GM19238 (cell line): Measurements from ENCODE around the gene PRR5.
"Not testable (repeated sequence)": the region's sequence is repeated elsewhere in the genome, so short reads cannot be mapped to it uniquely, and the experiment has no call there.

ENCODE experiments used
- DNase-seq: peaks from one replicate; pipeline ENCODE4 v3.0.0; 2011; ENCODE audit warnings: low spot score; ENCODE audit not compliant: insufficient read length

PRR5 gene

DNA sequence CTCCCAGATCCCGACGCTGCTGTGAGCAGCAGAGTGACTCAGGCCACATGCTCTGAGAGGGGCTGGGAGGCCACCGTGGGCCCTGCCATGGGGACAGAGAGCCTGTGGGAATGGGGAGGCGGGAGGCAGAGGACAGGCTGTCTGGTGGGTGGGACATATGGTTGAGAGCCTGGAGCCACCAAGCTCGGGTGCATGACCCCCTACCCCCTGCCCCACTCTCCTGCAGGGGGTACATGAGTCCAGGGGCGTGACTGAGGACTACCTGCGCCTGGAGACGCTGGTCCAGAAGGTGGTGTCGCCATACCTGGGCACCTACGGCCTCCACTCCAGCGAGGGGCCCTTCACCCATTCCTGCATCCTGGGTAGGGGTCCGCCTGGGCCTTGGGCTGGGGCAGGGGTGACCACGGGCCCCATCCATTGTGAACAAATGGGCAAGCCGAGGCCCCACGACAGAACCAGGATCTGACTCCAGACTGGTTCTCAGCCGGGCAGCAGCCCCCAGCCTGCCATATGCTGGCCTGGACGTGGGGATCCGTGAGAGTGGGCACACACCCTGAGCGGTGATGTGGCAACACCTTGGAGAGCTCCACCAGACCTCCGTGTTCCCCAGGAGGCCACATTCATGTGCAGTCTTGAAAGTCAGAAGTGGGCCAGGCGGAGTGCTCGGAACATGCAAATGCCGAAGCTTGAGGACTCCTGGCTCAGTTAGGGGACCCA is 33.0 kb downstream of the PRR5 start:
- DNase-seq, result no peak

- peak; percentile 77 for DNase-seq
Observed at GRCh38 chr22:44735518-44736428, 33.8 kb downstream of the PRR5 start.

- no peak for DNase-seq
Observed at GRCh38 chr22:44736581-44737405, 34.8 kb downstream of the PRR5 start.

DNA sequence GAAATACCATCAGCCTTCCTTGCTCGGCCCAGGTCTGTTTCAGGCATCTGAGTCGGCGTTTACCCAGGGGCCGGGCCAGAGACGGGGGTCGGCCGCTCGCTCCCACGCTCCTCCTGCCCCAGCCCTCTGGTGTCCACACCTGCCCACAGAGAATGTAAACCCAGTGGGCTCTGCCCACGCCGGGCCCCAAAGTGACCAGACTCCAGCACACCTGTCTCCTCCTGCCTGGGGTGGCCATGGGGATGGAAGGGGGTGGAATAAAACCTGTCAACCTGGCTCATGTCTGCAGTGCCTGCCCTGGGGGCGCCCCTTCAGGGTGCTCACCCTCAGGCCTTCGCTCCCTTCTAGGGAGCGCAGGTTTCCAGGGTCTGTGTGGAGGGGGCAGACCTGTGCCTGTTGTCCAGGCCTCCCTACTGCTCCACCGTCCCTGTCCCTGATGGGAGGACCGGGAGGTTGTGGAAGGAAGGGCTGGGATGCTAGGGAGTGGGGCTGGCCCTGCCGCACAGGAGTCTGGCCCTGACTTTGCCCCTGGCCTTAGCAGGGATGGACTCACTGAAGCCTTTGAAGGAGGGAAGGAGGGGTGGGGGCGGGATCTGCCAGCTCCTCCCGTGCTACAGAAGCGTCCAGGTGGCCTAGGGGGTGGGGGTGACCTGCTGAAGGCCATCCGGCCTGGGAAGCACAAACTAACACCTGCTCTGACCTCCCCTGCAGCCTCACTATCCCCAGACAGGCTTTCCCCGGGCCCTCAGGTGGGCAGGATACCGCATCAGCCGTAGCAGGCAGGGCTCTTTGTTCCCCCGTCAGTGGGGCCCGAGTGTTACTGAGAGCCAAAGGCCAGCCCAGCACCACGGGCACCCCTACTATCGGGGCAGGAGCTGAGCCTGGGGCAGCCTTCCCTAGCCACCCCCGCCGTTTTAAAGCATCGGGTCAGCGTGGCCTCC is 35.7 kb downstream of the PRR5 start:
- DNase-seq, result no peak

DNA sequence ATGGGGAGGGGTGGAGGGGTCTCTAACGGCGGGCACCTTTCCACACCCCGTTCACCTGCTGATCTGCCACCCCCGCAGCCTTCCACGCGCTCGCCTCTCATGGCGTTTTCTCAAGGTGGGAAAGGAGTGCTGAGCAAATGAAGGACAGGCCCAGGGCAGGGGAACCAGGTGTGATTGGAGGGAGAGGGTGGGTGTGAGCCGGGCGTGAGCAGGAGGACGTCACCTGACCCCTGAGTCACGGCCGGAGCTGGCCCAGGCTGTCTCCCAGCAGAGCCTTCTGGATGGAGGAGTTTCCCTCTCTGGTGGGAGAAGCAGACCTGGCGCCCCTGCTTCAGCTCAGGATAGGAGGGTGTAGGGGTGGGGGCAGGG is 36.3 kb downstream of the PRR5 start:
- DNase-seq, result no peak

- no peak for DNase-seq
Observed at GRCh38 chr22:44739024-44739423, 37.0 kb downstream of the PRR5 start.

DNA sequence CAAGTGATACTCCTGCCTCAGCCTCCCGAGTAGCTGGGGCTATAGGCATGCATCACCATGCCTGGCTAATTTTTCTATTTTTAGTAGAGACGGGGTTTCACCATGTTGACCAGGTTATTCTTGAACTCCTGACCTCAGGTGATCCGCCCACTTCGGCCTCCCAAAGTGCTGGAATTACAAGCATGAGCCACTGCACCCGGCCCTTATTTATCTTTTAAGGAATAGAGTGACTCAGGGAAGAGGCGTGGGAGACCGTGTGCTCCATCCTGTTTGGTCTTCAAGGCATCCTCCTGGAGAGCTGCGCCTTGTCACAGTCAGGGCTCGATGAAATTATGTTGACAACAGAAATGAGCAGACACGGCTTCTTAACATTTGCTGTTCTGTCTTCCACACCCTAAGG is 37.7 kb downstream of the PRR5 start:
- not testable (repeated sequence) for DNase-seq

DNA sequence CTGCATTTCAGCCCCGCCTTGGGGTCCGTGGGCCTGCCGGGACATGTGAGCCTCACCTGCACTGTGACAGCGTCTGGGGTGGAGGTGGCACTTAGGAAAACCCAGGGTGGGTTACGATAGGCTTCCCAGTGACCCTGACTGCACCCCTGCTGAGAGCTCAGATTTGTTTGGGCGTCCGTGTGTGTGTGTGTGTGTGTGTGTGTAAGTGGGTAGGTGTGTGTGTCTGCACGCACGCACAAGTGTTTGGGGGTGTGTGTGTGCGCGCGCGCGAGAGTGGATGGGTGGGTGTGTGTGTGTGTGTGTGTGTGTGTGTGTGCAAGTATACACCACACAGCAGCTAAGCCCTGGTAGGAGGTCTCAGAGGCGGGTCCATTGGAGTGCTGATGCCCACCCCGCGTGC is 38.3 kb downstream of the PRR5 start:
- no peak for DNase-seq

DNA sequence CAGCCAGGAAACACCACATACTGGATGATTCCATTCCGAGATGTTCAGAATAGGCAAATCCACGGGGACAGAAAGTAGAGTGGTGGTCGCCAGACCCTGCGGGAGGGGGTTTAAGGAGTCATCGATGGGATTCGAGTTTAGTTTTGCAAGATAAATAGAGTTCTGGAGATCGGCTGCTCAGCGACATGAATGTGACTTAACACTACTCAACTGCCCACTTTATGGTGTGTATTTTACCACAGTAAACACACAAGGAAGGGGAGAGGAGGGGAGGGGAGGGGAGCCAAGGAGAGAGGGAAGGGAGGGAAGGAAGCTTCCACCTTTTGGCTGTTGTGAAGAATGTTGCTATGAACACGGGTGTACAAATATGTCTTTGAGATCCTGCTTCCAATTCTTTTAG is 39.9 kb downstream of the PRR5 start:
- no peak for DNase-seq

DNA sequence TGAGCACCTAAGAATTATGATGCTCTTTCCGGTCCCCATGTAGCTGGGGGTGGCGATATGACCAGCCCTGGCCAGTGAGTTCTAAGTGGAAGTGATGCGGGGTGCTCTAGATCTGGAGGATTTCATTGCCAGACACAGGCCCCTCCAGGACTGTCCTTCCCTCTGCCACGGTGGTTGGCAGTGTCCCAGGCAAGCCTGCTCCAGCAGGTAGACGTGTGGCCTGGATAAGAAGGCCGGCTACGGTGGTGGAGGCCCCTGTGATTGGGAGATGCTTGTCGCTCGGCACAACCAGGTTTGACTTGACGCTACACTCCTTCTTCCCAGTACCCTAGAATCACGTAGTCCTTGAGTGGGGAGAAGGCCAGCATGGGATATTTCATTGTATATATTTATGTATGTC is 41.2 kb downstream of the PRR5 start:
- no peak for DNase-seq

GRCh38 chr22:44743804-44744211 is 41.8 kb downstream of the PRR5 start:
- no peak for DNase-seq

DNA sequence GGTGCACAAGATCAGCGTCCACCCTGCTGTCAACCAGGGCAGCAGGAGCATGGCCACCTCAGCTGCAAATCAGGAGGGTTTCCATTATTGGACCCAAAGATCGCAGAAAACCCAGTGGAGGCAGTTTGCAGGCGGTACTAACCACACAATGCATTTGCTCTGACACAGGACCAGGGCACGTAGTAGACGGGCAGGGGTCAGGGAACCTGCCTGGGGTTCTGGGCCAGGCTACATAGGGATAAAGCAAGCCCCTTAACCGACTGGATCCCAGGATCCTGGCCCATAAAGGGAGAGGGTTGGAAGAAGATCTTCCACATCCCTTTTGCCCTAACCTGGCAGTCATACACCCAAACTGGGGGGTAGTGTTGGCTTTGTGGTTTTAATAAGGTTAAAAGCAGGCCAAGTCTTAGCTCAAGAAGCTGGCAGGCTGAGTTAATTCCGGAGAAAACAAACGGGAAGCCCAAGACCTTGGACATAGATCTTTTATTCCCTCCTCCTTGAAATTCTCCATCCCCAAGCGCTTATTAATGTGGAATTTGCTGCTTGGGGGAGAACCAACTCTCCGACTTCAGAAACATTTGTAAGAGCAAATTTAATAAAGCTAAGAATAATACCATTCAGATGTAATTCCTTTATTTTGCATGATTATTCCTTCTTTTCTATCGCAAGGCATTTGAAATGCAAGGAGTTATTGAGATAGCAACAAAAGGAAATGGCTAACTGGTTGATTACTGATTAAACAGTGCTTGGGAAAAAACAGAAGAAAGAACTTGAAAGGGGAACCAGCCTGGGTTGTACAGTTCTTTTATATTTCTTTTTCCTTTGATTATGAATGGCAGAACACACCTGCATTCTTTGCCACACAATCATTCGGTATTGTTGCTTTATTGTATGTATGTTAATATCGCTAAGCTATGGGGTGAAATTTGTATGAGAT is 44.1 kb downstream of the PRR5 start:
- DNase-seq, result no peak

DNA sequence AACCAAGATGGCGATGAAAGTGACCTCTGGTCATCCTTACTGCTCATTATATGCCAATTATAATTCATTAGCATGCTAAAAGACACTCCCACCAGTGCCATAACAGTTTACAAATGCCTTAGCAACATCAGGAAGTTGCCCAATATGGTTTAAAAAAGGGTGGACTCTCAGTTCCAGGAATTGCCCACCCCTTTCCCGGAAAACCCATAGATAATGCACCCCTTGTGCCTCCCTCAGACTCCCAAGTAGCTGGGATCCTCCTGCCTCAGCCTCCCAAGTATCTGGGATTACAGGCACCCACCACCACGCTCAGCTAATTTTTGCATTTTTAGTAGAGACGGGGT is 45.8 kb downstream of the PRR5 start:
- not testable (repeated sequence) for DNase-seq

GRCh38 chr22:44748524-44748923 is 46.5 kb downstream of the PRR5 start:
- no peak for DNase-seq

DNA sequence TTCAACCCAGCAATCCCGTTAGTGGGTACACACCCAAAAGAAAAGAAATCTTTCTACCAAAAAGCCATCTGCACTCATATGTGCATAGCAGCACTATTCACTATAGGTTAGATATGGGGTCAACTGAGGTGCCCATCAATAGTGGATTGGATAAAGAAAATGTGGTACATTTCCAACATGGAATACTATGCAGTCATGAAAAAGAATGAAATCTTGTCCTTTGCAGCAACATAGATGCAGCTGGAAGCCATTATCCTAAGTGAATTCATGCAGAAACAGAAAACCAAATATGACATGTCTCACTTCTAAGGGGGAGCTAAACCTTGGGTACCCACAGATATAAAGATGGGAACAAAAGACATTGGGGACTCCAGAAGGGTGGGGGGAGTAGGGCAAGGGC is 48.5 kb downstream of the PRR5 start:
- DNase-seq, result no peak

DNA sequence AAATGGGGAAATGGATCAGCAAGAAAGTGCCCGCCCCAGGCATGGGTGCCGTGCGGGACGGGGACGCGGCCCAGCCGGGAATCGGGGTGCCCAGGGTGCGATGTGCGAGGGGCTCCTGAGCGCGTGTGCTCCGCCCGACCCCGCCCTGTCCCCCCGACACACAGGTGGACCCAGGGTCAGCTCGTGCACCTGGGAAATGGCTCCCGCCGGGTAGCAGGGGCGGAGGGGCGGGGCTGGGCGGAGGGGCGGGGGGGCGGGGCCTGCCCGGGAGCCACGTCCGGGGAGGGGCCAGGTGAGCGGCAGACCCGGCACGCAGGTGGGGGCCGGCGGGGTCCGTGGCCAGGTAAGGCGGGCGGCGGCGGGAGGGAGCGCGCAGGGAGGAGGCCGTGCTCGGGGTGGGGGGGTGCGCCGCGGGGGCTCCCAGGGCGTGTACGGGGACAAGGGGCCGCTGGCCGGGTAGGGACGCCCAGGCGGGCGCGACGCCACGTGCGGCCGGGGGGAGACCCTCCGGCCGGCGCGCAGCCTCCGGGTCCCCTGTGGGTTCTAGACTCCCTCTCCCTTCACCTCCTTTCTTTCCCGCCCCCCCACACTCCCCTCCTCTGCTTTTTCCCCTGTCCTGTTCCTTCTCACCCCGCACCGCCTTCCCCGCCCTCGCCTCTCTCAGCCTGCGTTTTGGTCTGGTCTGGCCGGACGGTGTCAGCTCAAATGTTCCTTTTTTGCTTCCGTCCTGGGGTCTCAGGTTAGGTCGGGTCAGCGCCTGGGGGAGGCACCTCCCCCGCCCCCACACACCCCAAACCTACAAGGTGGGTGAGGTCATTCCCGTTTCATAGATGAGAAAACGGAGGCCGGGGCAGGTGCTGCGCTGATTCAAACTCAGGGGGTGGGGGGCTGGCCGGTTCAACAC is 50.5 kb downstream of the PRR5 start, which contains the start of gene ARHGAP8:
Gene ARHGAP8 (plus strand): TSS at position 291 of the 904 bp plus-strand sequence. CDS start 33,953 bp downstream, outside the sequence.
- DNase-seq, result no peak

DNA sequence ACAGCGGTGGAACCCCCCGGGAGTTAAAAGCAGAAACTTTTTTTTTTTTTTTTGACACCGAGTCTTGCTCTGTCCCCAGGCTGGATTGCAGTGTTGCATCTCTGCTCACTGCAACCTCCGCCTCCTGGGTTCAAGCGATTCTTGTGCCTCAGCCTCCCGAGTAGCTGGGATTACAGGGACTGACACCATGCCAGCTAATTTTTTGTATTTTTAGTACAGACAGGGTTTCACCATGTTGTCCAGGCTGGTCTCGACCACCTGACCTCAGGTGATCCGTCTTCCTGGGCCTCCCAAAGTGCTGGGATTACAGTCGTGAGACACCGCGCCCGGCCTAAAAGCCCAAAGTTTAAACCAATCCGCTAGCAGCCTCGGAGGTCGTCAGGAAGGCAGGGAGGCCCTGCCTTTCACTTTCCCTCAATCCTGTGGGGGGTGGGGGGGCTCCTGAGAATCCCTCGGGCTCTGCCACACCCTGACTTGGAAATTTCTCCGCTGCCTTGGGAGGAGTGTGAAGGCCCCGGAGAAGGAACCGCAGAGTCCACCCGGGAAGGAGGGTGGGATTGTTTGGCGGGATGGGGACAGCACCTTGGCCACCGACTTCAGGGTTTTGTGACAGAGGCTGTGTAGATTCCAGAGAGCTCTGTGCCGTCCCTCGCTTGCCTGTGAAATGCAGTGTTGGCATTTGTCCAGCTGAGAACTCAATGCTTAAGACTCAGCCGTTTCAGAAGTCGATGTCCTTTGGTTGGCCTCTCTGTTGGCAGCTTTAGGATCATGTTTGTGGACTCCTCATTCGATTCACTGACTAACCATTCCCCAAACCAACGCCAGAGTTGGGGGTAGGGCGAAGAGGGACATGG is 51.4 kb downstream of the PRR5 start:
- DNase-seq, result no peak

DNA sequence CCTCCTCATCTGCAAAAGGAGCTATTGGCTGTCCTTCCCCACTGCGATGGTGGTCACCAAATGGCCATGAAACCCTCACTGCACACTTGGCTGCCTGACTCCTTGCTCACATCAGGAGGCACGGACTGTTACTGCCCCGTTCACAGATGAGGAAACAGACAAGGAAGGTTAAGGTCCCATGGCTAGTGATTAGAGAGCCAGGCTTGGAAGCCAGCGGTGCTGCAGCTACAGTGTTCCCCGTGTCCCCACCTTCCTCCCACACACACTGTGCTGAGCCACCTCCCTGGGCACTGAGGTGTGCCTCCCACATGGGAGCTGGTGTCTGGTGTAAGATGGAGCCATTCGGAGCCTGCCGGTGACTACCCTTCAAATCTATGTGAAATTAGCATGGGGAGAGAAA is 53.0 kb downstream of the PRR5 start:
- DNase-seq, result no peak
